NCI-H446 treated with DMSO at 0.1 percent for 48 hours (cell line): ENCODE results near the gene FAM209A.
A peak's percentile ranks its signal among the peaks of the same experiment; 100 is the strongest.
"Not testable (repeated sequence)": the region's sequence is repeated elsewhere in the genome, so short reads cannot be mapped to it uniquely, and the experiment has no call there.

Experiments
- DNase-seq: peaks from one replicate; lab custom pipeline; 2025; lab: John Stamatoyannopoulos, UW

Gene FAM209A

GRCh38 chr20:56540415-56540814, 15.9 kb downstream of the FAM209A start:
- DNase-seq, result no peak

GRCh38 chr20:56542489-56543030, 18.0 kb downstream of the FAM209A start:
- DNase-seq, result no peak

GRCh38 chr20:56551571-56551970, 27.0 kb downstream of the FAM209A start:
- DNase-seq, result no peak

- DNase-seq, result no peak
These were observed 28.5 kb downstream of the FAM209A start for GRCh38 chr20:56552911-56553629.

- peak; percentile 97 for DNase-seq
These were observed 30.3 kb downstream of the FAM209A start for GRCh38 chr20:56554869-56555268.

GRCh38 chr20:56558968-56559367, 34.4 kb downstream of the FAM209A start:
- no peak for DNase-seq

- not testable (repeated sequence) for DNase-seq
These were observed 40.0 kb downstream of the FAM209A start for GRCh38 chr20:56564526-56564925.

- no peak for DNase-seq
These were observed 41.0 kb downstream of the FAM209A start for GRCh38 chr20:56565511-56565910.

- DNase-seq, result no peak
These were observed 42.1 kb downstream of the FAM209A start for GRCh38 chr20:56566621-56567020.

- DNase-seq, result no peak
These were observed 46.3 kb downstream of the FAM209A start for GRCh38 chr20:56570832-56571231.

GRCh38 chr20:56572172-56572571, 47.6 kb downstream of the FAM209A start:
- DNase-seq, result no peak

- DNase-seq, result no peak
These were observed 49.4 kb downstream of the FAM209A start for GRCh38 chr20:56573986-56574385.

- DNase-seq, result no peak
These were observed 50.1 kb downstream of the FAM209A start for GRCh38 chr20:56574531-56575142.

- DNase-seq, result no peak
These were observed 50.6 kb downstream of the FAM209A start for GRCh38 chr20:56575157-56575556.
